ENCODE results near the gene MDN1.

The MDN1 gene

GRCh38 chr6:89781070-89782034, 38.2 kb downstream of the MDN1 start:
- no peak overlapping the region for H3K27ac Mint-ChIP-seq (ENCODE audit: low read depth)
- ATAC-seq (replicated peaks; ENCODE audit: extremely low read depth, poor library complexity, severe bottlenecking) (no peak), DNase-seq (ENCODE audit: low spot score in 2 of 2) (no peak)
- no peak overlapping the region for H3K4me3 Mint-ChIP-seq
- H3K4me1 Mint-ChIP-seq, result no peaks in the 10 kb centered on the region
- H3K9me3 Mint-ChIP-seq, result no peaks in the 10 kb centered on the region
- peaks cover 45% of the 10 kb centered on the region for H3K36me3 Mint-ChIP-seq (ENCODE audit: insufficient read depth)
- H3K27me3 Mint-ChIP-seq, result no peaks in the 10 kb centered on the region

DNA sequence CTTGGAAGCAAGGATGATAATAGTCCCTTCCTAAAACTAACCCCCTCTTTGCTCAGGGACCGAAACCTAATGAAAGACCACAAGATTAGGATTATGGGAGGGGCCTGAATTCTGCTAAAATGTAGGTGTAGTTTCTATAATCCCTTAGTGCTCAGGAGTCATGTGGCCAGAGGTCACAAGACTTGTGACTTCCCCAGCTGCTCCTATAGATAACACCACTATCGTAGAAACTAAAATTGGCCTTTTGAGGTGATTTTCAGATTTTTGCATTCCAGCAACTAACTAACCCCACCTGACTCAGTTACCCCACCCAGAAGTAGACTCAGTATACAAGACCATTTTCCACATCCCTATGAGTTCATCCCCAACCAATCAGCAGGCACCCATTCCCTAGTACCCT, 42.1 kb downstream of the MDN1 start:
- Mint-ChIP-seq H3K4me1 (no peaks in the 10 kb centered on the region), H3K27ac (ENCODE audit: low read depth) (no peak overlapping the region), H3K27me3 (no peaks in the 10 kb centered on the region), H3K9me3 (no peaks in the 10 kb centered on the region), H3K4me3 (no peak overlapping the region), H3K36me3 (ENCODE audit: insufficient read depth) (peaks cover 37% of the 10 kb centered on the region)
- ATAC-seq (replicated peaks; ENCODE audit: extremely low read depth, poor library complexity, severe bottlenecking) (no peak), DNase-seq (ENCODE audit: low spot score in 2 of 2) (no peak)

DNA sequence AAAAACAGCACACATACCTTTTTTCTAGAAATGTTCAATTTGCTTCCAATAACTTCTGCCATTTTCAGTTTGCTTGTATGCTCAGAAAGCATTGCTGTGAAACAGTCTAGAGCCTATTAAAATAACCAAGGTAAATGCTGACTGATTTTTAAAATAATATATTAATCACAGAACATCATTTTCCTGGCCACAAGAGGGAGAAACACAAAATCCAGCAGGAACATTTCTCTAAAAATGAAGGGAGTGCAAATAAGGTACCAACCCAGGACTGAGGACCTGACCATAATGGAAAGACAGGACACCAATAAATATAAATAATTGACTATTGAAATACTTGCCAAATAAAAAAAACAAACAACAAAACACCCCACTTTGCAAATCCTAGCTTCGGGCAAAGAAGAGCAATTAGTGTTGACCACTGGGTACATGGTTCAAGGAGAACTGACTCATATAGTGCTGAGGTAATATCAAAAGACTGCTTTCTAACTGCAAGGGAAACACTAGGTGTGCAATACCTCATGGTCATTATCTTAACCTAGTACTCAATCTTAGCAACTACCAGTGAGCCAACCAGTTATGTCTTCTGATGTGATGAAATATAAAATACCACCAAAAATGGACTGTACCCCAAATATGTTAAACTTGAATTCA, 42.9 kb downstream of the MDN1 start:
- H3K27ac Mint-ChIP-seq (ENCODE audit: low read depth), result no peak overlapping the region
- H3K27me3 Mint-ChIP-seq, result no peaks in the 10 kb centered on the region
- H3K9me3 Mint-ChIP-seq, result no peaks in the 10 kb centered on the region
- DNase-seq (ENCODE audit: low spot score in 2 of 2) (no peak), ATAC-seq (replicated peaks; ENCODE audit: extremely low read depth, poor library complexity, severe bottlenecking) (no peak)
- H3K4me3 Mint-ChIP-seq, result no peak overlapping the region
- H3K4me1 Mint-ChIP-seq, result no peaks in the 10 kb centered on the region
- peaks cover 37% of the 10 kb centered on the region for H3K36me3 Mint-ChIP-seq (ENCODE audit: insufficient read depth)

DNA sequence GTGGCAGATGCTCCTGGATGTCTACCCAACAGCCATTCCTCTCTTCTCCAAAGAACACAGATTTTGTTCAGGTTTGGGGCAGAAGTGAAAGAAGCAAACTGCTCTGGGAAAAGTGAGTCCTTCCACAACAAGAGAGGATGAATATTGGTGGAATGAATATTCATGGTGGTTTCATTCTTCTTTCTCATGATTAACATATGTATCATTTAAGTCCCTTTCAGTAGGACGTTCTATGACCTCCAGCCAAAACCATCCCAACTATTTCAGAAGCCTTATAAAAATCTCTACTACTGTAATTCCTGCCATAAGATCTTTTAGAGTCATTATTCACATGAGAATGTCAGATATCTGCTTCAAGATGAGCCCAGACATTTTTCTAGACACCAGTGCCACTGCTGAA, 44.4 kb downstream of the MDN1 start:
- peaks cover 40% of the 10 kb centered on the region for H3K36me3 Mint-ChIP-seq (ENCODE audit: insufficient read depth)
- no peak for ATAC-seq (replicated peaks; ENCODE audit: extremely low read depth, poor library complexity, severe bottlenecking)
- H3K4me3 Mint-ChIP-seq, result no peak overlapping the region
- H3K27me3 Mint-ChIP-seq, result no peaks in the 10 kb centered on the region
- no peak overlapping the region for H3K27ac Mint-ChIP-seq (ENCODE audit: low read depth)
- H3K9me3 Mint-ChIP-seq, result no peaks in the 10 kb centered on the region
- no peak for DNase-seq (ENCODE audit: low spot score in 2 of 2)
- no peaks in the 10 kb centered on the region for H3K4me1 Mint-ChIP-seq

DNA sequence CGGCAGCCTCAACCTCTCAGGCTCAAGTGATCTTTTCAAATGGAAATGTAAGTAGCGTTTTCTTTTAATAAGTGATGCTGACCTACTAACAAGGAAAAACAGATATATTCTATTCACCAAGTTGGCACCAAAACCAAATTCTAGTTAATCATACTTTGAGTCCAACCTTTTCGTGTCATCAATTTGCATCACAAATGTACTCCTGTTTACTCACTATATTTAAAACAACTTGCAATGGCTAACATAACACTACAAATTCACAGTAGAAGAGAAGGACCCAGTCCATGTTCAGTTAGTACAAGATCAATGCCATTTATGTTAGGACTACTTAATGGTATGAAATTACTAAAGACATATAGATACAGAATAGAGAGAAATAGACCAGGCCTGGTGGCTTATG, 50.0 kb downstream of the MDN1 start:
- H3K4me1 Mint-ChIP-seq, result no peaks in the 10 kb centered on the region
- no peaks in the 10 kb centered on the region for H3K27me3 Mint-ChIP-seq
- no peak for ATAC-seq (replicated peaks; ENCODE audit: extremely low read depth, poor library complexity, severe bottlenecking)
- no peak overlapping the region for H3K4me3 Mint-ChIP-seq
- H3K9me3 Mint-ChIP-seq, result no peaks in the 10 kb centered on the region
- H3K27ac Mint-ChIP-seq (ENCODE audit: low read depth), result no peak overlapping the region
- H3K36me3 Mint-ChIP-seq (ENCODE audit: insufficient read depth), result peaks cover 33% of the 10 kb centered on the region
- DNase-seq (ENCODE audit: low spot score in 2 of 2), result no peak

- Mint-ChIP-seq H3K9me3 (no peaks in the 10 kb centered on the region), H3K36me3 (ENCODE audit: insufficient read depth) (peaks cover 30% of the 10 kb centered on the region), H3K4me1 (no peaks in the 10 kb centered on the region), H3K27ac (ENCODE audit: low read depth) (no peak overlapping the region), H3K4me3 (no peak overlapping the region), H3K27me3 (no peaks in the 10 kb centered on the region)
- ATAC-seq (replicated peaks; ENCODE audit: extremely low read depth, poor library complexity, severe bottlenecking), result no peak
- DNase-seq (ENCODE audit: low spot score in 2 of 2), result no peak
Observed at GRCh38 chr6:89768324-89768723, 51.3 kb downstream of the MDN1 start.

DNA sequence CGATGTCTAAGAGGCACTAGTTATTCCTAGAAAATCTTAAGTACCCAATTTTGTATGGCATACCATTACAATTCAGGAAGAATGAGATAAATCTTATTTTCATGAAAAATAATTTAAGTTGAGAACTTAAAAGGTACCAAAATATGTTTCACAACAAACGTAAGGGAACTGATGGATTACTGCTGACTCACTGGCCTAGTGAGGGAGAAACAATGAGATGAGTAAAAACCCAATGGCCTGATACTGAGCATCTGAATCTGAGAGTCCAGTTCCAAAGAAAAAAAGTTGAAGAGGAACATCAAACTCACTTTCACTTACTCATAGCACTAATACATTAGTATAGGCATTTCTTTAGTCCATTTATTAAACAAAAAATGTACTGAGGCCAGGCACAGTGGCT, 56.0 kb downstream of the MDN1 start:
- peaks cover 15% of the 10 kb centered on the region for H3K36me3 Mint-ChIP-seq (ENCODE audit: insufficient read depth)
- no peaks in the 10 kb centered on the region for H3K27me3 Mint-ChIP-seq
- H3K27ac Mint-ChIP-seq (ENCODE audit: low read depth), result no peak overlapping the region
- peaks cover 7% of the 10 kb centered on the region for H3K4me1 Mint-ChIP-seq
- no peaks in the 10 kb centered on the region for H3K9me3 Mint-ChIP-seq
- DNase-seq (ENCODE audit: low spot score in 2 of 2) (no peak), ATAC-seq (replicated peaks; ENCODE audit: extremely low read depth, poor library complexity, severe bottlenecking) (no peak)
- no peak overlapping the region for H3K4me3 Mint-ChIP-seq

- peaks cover 36% of the 10 kb centered on the region for H3K36me3 Mint-ChIP-seq (ENCODE audit: insufficient read depth)
- no peak overlapping the region for H3K27ac Mint-ChIP-seq (ENCODE audit: low read depth)
- no peak for ATAC-seq (replicated peaks; ENCODE audit: extremely low read depth, poor library complexity, severe bottlenecking)
- H3K27me3 Mint-ChIP-seq, result no peaks in the 10 kb centered on the region
- no peaks in the 10 kb centered on the region for H3K9me3 Mint-ChIP-seq
- H3K4me3 Mint-ChIP-seq, result no peak overlapping the region
- no peak for DNase-seq (ENCODE audit: low spot score in 2 of 2)
- H3K4me1 Mint-ChIP-seq, result peaks cover 7% of the 10 kb centered on the region
Observed at GRCh38 chr6:89758830-89759229, 60.8 kb downstream of the MDN1 start.

DNA sequence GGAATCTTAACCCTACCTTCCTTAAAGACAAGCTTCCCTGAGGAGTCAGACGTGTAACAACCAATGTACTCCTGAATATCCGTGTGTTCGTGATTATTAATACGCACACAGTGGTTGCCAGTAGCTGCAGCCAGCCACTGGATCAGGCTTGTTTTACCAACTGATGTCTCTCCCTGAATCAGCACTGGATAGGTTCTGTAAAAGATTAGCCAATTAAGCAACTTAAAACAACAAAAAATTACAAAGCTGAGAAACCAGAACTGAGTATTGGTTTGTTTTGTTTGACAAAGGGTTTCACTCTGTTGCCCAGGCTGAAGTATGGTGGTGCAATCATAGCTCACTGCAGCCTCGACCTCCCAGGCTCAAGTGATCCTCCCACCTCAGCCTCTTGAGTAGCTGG, 69.3 kb downstream of the MDN1 start:
- no peaks in the 10 kb centered on the region for H3K27me3 Mint-ChIP-seq
- H3K9me3 Mint-ChIP-seq, result no peaks in the 10 kb centered on the region
- no peak overlapping the region for H3K27ac Mint-ChIP-seq (ENCODE audit: low read depth)
- H3K4me3 Mint-ChIP-seq, result no peak overlapping the region
- no peaks in the 10 kb centered on the region for H3K4me1 Mint-ChIP-seq
- H3K36me3 Mint-ChIP-seq (ENCODE audit: insufficient read depth), result peaks cover 74% of the 10 kb centered on the region
- ATAC-seq (replicated peaks; ENCODE audit: extremely low read depth, poor library complexity, severe bottlenecking) (no peak), DNase-seq (ENCODE audit: low spot score in 2 of 2) (no peak)

- Mint-ChIP-seq H3K4me3 (no peak overlapping the region), H3K9me3 (no peaks in the 10 kb centered on the region), H3K27ac (ENCODE audit: low read depth) (no peak overlapping the region), H3K27me3 (no peaks in the 10 kb centered on the region), H3K36me3 (ENCODE audit: insufficient read depth) (peaks cover 74% of the 10 kb centered on the region), H3K4me1 (no peaks in the 10 kb centered on the region)
- no peak for ATAC-seq (replicated peaks; ENCODE audit: extremely low read depth, poor library complexity, severe bottlenecking)
- DNase-seq (ENCODE audit: low spot score in 2 of 2), result no peak
Observed at GRCh38 chr6:89749918-89750317, 69.7 kb downstream of the MDN1 start.

DNA sequence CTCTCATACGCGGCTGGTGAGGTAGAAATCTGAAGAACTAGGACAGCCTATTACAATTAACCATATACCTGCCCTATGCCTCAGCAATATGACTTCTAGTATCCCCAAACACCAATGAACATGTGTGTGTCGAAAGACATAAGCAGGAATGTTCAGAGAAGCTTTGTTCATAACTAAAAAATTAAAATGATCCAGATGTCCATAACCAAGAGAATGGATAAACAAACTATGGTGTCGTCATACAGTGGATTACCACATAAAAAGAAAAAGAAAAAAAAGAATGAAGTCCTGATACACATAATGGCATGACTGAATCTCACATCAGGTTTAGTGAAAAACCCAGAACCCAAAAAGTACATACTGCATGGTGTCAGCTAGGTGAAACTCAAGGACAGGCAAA, 73.9 kb downstream of the MDN1 start:
- no peak overlapping the region for H3K4me3 Mint-ChIP-seq

DNA sequence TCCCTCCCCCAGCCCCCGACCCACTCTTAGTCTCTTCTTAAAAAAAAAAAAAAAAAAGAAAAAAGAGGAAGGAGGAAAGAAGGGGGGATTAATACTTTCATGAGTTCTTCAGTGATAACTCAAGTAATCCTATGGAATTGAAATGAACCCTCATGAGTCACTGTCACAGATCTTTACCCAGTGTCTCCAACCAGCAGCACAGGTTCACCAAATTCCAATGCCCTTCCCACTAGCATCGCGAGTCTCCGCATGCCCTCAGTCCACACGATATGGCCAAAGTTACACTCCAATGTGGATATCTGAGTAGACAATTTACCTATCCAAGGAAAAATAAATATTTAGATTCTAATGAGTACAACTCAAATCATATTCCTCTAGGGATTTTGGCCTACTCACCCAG, 74.5 kb downstream of the MDN1 start:
- ATAC-seq (replicated peaks; ENCODE audit: extremely low read depth, poor library complexity, severe bottlenecking), result no peak
- peaks cover 60% of the 10 kb centered on the region for H3K36me3 Mint-ChIP-seq (ENCODE audit: insufficient read depth)

More for the DNA sequence above, 73.9 kb downstream of the MDN1 start:
- H3K27ac Mint-ChIP-seq (ENCODE audit: low read depth), result no peak overlapping the region
- H3K27me3 Mint-ChIP-seq, result no peaks in the 10 kb centered on the region
- no peaks in the 10 kb centered on the region for H3K4me1 Mint-ChIP-seq
- H3K9me3 Mint-ChIP-seq, result no peaks in the 10 kb centered on the region
- no peak for ATAC-seq (replicated peaks; ENCODE audit: extremely low read depth, poor library complexity, severe bottlenecking)
- no peak for DNase-seq (ENCODE audit: low spot score in 2 of 2)
- H3K36me3 Mint-ChIP-seq (ENCODE audit: insufficient read depth), result peaks cover 60% of the 10 kb centered on the region

DNA sequence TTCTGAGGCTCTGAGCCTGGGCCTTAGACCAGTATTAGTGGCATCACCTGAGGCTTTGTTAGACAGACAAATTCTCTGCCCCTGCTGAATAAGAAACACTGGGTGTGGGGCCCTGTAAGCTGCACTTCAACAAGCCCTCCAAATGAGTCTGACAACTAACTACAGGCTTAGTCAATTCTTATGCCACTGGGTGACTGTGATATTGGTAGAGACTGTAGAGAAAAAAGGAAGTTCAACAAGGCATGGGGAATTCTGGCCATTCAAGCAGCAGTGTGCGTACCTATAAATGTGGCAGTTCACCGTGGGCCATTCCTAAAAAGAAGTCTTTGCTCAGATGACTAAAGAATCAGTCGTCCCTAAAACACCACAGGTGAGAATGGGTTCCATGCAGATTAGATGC, 82.7 kb downstream of the MDN1 start:
- no peak for ATAC-seq (replicated peaks; ENCODE audit: extremely low read depth, poor library complexity, severe bottlenecking)
- Mint-ChIP-seq H3K4me3 (no peak overlapping the region), H3K9me3 (no peaks in the 10 kb centered on the region), H3K27me3 (no peaks in the 10 kb centered on the region), H3K36me3 (ENCODE audit: insufficient read depth) (peaks cover 47% of the 10 kb centered on the region), H3K4me1 (no peaks in the 10 kb centered on the region), H3K27ac (ENCODE audit: low read depth) (no peak overlapping the region)
- DNase-seq (ENCODE audit: low spot score in 2 of 2), result no peak

More for the DNA sequence above, 74.5 kb downstream of the MDN1 start:
- Mint-ChIP-seq H3K4me1 (no peaks in the 10 kb centered on the region), H3K4me3 (no peak overlapping the region), H3K27me3 (no peaks in the 10 kb centered on the region), H3K27ac (ENCODE audit: low read depth) (no peak overlapping the region), H3K9me3 (no peaks in the 10 kb centered on the region)
- no peak for DNase-seq (ENCODE audit: low spot score in 2 of 2)

Measured in central memory CD8-positive, alpha-beta T cell (primary cell).